HepG2 (cell line): ENCODE measurements around the gene ADGRF5. TPM values are rescaled to one million over a fixed set of nuclear protein-coding genes. Genes with fewer than 3 reads are reported as not detected.
A peak's percentile ranks its signal among the peaks of the same experiment; 100 is the strongest.

Experiments used
- DNMT1 ChIP-seq: sonication (generic); formaldehyde crosslinking; IDR thresholded peaks from 2 replicates; pipeline ENCODE4 v1.5.1; 2020; ENCODE audit warnings: mild to moderate bottlenecking, missing genetic modification reagents
- DNMT3B ChIP-seq: conservative IDR thresholded peaks from 2 replicates; pipeline ENCODE4 v1.6.1; 2016; ENCODE audit warnings: missing biosample characterization, control low read depth
- KDM3A ChIP-seq: IDR thresholded peaks from 2 replicates; pipeline ENCODE4 v1.6.1; 2018; ENCODE audit warnings: low read depth, missing compliant biosample characterization
- MTF2 ChIP-seq: sonication (generic); formaldehyde crosslinking; IDR thresholded peaks from 2 replicates; pipeline ENCODE4 v1.5.0; 2020; ENCODE audit warnings: missing genetic modification reagents, borderline replicate concordance
- NFE2L1 ChIP-seq: sonication (generic); formaldehyde crosslinking; IDR thresholded peaks from 2 replicates; pipeline ENCODE4 v1.4.0; 2020; ENCODE audit warnings: missing genetic modification reagents, mild to moderate bottlenecking, borderline replicate concordance
- NFE2L2 ChIP-seq: fragments of 150-350 bp; IDR thresholded peaks from 2 replicates; pipeline ENCODE4 v1.6.1; 2014; ENCODE audit warnings: low read length
- PHF21A ChIP-seq: sonication (generic); formaldehyde crosslinking; IDR thresholded peaks from 2 replicates; pipeline ENCODE4 v1.5.0; 2020; ENCODE audit warnings: mild to moderate bottlenecking, missing genetic modification reagents
- RERE ChIP-seq: IDR thresholded peaks from 2 replicates; pipeline ENCODE4 v1.6.1; 2016; ENCODE audit warnings: low read depth, missing genetic modification reagents, missing compliant biosample characterization
- SAP130 ChIP-seq: IDR thresholded peaks from 2 replicates; pipeline ENCODE4 v1.6.1; 2016; ENCODE audit warnings: low read depth
- SNAPC2 ChIP-seq: sonication (generic); formaldehyde crosslinking; IDR thresholded peaks from 2 replicates; pipeline ENCODE4 v1.8.1; 2022; ENCODE audit warnings: mild to moderate bottlenecking, missing genetic modification reagents
- STAG1 ChIP-seq: sonication (generic); formaldehyde crosslinking; IDR thresholded peaks from 2 replicates; pipeline ENCODE4 v1.4.0; 2020; ENCODE audit warnings: missing genetic modification reagents
- ZNF414 ChIP-seq: sonication (generic); formaldehyde crosslinking; IDR thresholded peaks from 2 replicates; pipeline ENCODE4 v1.5.0; 2020; ENCODE audit warnings: missing genetic modification reagents
- ZNF572 ChIP-seq: sonication (generic); formaldehyde crosslinking; IDR thresholded peaks from 2 replicates; pipeline ENCODE4 v1.5.1; 2020; ENCODE audit warnings: mild to moderate bottlenecking, missing genetic modification reagents
- ZNF652 ChIP-seq: IDR thresholded peaks from 2 replicates; pipeline ENCODE4 v1.6.1; 2016; ENCODE audit warnings: low read depth, borderline replicate concordance
- ZNF776 ChIP-seq: sonication (generic); formaldehyde crosslinking; IDR thresholded peaks from 2 replicates; pipeline ENCODE4 v1.4.0; 2020; ENCODE audit warnings: mild to moderate bottlenecking, missing genetic modification reagents
- polyA plus RNA-seq, 8 experiments: library from polyadenylated mRNA; depleted of rRNA in 3 of 8; stranded (reverse) in 7 of 8; unstranded in 1 of 8; fragments of >200 nt; fragmentation: Illumina TruSeq in 4 of 8; extraction: Trizol in 4 of 8; gene quantifications; 2 replicates each; pipeline versions ENCODE4 v1.2.1 to v1.2.3, GENCODE V29; 2011 to 2016; ENCODE audit warnings: low read depth in 4 of 8, missing spikeins in 1 of 8, mixed read lengths in 1 of 8; ENCODE audit not compliant: insufficient read depth in 1 of 8
- total RNA-seq, 5 experiments: library from RNA; depleted of rRNA; stranded (reverse); fragments of >200 nt; fragmentation: Illumina TruSeq; extraction: Trizol; gene quantifications; 2 replicates each; pipeline ENCODE4 v1.2.3, GENCODE V29; 2016; ENCODE audit warnings: low read depth in 1 of 5

ADGRF5 gene
- total and polyA plus RNA-seq, 2 of the 13 experiments (the other 11 are each of a cell fraction or from before 2014, with no cell fraction given) = not detected

GRCh38 chr6:46848684-46849360 lies 72.9 kb downstream of the ADGRF5 start (continued):
- TF ChIP-seq ZNF652 (CRISPR knock-in tag) (no peak), KDM3A (CRISPR knock-in tag) (peak; percentile 96), STAG1 (CRISPR knock-in tag) (peak; percentile 99), PHF21A (CRISPR knock-in tag) (no peak), RERE (CRISPR knock-in tag) (no peak), ZNF776 (CRISPR knock-in tag) (no peak), DNMT3B (CRISPR knock-in tag) (no peak), NFE2L2 (no peak), ZNF414 (CRISPR knock-in tag) (no peak; the same call in 1 of the 2 replicates), SAP130 (peak; percentile 75), NFE2L1 (CRISPR knock-in tag) (no peak), ZNF572 (0 out of 2 replicates have a peak, but pooled peaks have one; percentile 42), SNAPC2 (CRISPR knock-in tag) (no peak), MTF2 (CRISPR knock-in tag) (peak; percentile 99), DNMT1 (CRISPR knock-in tag) (no peak)
